Activated T-helper 2 cell treated with anti-CD3 and anti-CD28 coated beads, Interferon-gamma antibody, Interleukin-2, Interleukin-4, amounts not matched to agents 10 μg/mL and 5 μg/mL and 100 μg/mL, durations not matched to agents 14 hours and 24 hours and 36 hours (primary cell): ENCODE data around the gene MARF1. TPM values are rescaled to one million over a fixed set of nuclear protein-coding genes. Genes with fewer than 3 reads are reported as not detected.
"Not testable (repeated sequence)": the region's sequence is repeated elsewhere in the genome, so short reads cannot be mapped to it uniquely, and the experiment has no call there.

Experiments used
- DNase-seq: peaks from one replicate; pipeline ENCODE4 v3.0.0; 2021; ENCODE audit warnings: low spot score
- H3K27ac Mint-ChIP-seq: one replicate; pipeline ENCODE4 v1.8.0; 2021; ENCODE audit warnings: mixed read lengths
- H3K27me3 Mint-ChIP-seq: one replicate; pipeline ENCODE4 v1.8.0; 2021; ENCODE audit warnings: low read depth, mixed read lengths
- H3K36me3 Mint-ChIP-seq: one replicate; pipeline ENCODE4 v1.8.0; 2021; ENCODE audit warnings: low read depth, mixed read lengths
- H3K4me1 Mint-ChIP-seq: one replicate; pipeline ENCODE4 v1.8.0; 2021; ENCODE audit warnings: low read depth, mixed read lengths
- H3K4me3 Mint-ChIP-seq: one replicate; pipeline ENCODE4 v1.8.0; 2021; ENCODE audit warnings: low read depth, mild to moderate bottlenecking, moderate library complexity, mixed read lengths
- H3K9me3 Mint-ChIP-seq: one replicate; pipeline ENCODE4 v1.8.0; 2021; ENCODE audit warnings: mixed read lengths
- intact Hi-C: fragments of 100-400 bp; cut with micrococcal nuclease; formaldehyde crosslinking; loops from one replicate; pipeline ENCODE4 v1.15.1; 2023
- total RNA-seq: library from RNA; stranded (reverse); gene quantifications from 2 replicates; pipeline ENCODE4 v1.2.3, GENCODE V29; 2022

Gene MARF1, protein sequence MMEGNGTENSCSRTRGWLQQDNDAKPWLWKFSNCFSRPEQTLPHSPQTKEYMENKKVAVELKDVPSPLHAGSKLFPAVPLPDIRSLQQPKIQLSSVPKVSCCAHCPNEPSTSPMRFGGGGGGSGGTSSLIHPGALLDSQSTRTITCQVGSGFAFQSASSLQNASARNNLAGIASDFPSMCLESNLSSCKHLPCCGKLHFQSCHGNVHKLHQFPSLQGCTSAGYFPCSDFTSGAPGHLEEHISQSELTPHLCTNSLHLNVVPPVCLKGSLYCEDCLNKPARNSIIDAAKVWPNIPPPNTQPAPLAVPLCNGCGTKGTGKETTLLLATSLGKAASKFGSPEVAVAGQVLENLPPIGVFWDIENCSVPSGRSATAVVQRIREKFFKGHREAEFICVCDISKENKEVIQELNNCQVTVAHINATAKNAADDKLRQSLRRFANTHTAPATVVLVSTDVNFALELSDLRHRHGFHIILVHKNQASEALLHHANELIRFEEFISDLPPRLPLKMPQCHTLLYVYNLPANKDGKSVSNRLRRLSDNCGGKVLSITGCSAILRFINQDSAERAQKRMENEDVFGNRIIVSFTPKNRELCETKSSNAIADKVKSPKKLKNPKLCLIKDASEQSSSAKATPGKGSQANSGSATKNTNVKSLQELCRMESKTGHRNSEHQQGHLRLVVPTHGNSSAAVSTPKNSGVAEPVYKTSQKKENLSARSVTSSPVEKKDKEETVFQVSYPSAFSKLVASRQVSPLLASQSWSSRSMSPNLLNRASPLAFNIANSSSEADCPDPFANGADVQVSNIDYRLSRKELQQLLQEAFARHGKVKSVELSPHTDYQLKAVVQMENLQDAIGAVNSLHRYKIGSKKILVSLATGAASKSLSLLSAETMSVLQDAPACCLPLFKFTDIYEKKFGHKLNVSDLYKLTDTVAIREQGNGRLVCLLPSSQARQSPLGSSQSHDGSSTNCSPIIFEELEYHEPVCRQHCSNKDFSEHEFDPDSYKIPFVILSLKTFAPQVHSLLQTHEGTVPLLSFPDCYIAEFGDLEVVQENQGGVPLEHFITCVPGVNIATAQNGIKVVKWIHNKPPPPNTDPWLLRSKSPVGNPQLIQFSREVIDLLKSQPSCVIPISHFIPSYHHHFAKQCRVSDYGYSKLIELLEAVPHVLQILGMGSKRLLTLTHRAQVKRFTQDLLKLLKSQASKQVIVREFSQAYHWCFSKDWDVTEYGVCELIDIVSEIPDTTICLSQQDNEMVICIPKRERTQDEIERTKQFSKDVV (N-terminal part only)
- total RNA-seq = 49.9 and 56.4 TPM in 2 replicates

DNA sequence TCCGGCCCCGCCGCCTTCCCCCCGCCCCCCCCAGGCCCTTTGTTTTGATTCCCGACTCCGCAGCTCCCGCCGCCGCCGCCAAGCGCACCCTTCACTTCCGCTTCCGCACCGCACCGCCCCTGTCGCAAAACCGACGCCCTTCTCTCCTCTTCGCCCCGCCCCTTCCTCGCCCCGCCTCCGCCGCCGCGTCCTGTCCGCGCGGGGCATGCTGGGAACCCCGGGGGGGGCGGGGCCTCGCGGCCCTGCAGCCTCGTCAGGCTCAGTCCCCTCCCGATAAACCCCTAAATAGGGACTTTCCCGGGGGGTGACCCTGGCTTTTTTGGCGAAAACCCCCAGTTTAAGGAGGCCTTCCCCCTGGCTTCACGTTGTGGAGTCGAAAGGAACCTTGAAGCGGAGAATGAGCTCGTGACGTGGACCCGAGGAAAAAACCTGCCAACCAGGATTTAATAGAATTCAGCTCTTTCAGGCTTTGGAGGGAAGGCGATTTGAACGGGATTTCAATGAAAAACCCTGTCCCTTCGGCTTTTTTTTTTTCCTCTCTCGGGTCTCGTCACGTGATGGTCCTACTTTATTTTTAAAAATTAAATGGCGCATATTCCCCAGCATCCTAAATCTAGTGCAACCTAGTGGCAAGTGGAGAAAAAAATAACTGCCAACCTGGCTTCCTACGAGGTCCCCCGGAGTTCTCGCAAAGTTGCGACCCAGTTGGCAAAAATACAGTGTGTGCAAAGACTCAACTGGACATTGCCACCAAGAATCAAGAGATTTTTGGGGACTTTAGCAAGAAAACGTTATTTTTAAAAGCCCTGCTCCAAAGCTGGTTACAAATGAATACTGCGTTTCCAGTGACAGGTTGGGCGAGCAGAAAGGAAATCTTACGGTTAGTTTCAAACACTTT, at the start of gene MARF1:
TSS of gene MARF1 (minus strand) at position 107 of the 898 bp plus-strand sequence. CDS start 3,921 bp downstream, outside the sequence.
- intact Hi-C loops = loop anchor here (2.0 to 5.0 kb wide), 2 partner anchors 59 to 216 kb away; no protein-coding TSS in a partner anchor
- Mint-ChIP-seq H3K36me3 (peaks cover 15% of the 10 kb centered on the region), H3K4me1 (peaks cover 42% of the 10 kb centered on the region), H3K27ac (peak within 1 kb of the TSS; percentile 98), H3K4me3 (peak within 1 kb of the TSS; percentile 93), H3K27me3 (no peaks in the 10 kb centered on the region), H3K9me3 (no peaks in the 10 kb centered on the region)
- DNase-seq = peak; percentile 98

DNA sequence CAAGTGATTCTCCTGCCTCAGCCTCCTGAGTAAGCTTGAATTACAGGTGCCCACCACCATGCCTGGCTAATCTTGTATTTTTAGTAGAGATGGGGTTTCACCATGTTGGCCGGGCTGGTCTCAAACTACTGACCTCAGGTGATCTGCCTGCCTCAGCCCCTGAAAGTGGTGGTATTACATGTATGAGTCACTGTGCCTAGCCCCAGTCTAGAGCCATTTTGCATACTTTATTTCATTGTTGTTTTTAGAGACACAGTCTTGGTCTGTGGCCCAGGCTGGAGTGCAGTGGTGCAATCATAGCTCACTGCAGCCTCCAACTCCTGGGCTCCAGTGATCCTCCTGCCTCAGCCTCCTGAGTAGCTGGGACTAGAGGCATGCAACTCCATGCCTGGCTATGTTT, 49.6 kb upstream of the MARF1 start:
- intact Hi-C loops, H3K4me3 Mint-ChIP-seq, H3K27me3 Mint-ChIP-seq, H3K9me3 Mint-ChIP-seq, DNase-seq, H3K4me1 Mint-ChIP-seq, H3K27ac Mint-ChIP-seq: not testable (repeated sequence)
- peaks cover 85% of the 10 kb centered on the region for H3K36me3 Mint-ChIP-seq

DNA sequence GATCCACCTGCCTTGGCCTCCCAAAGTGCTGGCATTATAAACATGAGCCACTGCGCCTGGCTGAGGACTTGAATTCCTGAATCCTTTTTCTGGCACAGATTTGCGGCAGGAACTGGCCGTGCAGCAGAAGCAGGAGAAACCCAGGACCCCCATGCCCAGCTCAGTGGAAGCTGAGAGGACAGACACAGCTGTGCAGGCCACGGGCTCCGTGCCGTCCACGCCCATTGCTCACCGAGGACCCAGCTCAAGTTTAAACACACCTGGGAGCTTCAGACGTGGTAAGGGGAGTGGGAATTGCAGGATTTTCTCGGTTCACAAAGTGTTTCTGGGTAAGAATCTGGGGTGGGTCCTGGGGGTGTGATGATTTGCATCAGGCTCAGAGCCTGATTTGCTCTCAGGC, 48.1 kb upstream of the MARF1 start:
- intact Hi-C loops = no loop called here
- no peaks in the 10 kb centered on the region for H3K27me3 Mint-ChIP-seq
- H3K4me3 Mint-ChIP-seq = no peak overlapping the region
- H3K4me1 Mint-ChIP-seq = no peaks in the 10 kb centered on the region
- no peak overlapping the region for H3K27ac Mint-ChIP-seq
- H3K9me3 Mint-ChIP-seq = no peaks in the 10 kb centered on the region
- peaks cover 82% of the 10 kb centered on the region for H3K36me3 Mint-ChIP-seq
- DNase-seq = no peak

DNA sequence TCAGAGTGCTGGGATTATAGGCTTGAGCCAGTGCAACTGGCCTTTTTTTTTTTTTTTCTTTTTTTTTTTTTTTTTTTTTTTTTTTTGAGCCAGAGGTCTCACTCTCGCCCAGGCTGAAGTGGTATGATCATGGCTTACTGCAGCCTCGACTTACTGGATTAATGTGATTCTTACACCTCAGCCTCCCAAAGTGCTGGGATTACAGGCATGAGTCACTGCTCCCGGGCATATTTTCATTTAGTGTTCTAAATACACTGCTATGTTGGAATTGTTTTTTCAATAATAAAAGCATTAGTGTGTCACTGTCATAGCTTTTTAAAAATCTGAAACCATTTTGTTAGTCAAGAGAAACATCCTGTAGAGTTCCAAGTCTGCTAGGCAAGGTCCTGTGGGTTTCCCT, 47.3 kb upstream of the MARF1 start:
- H3K4me1 Mint-ChIP-seq = no peaks in the 10 kb centered on the region
- H3K4me3 Mint-ChIP-seq = no peak overlapping the region
- H3K36me3 Mint-ChIP-seq = peaks cover 84% of the 10 kb centered on the region
- no peak for DNase-seq
- H3K9me3 Mint-ChIP-seq = no peaks in the 10 kb centered on the region
- intact Hi-C loops = no loop called here
- no peak overlapping the region for H3K27ac Mint-ChIP-seq
- no peaks in the 10 kb centered on the region for H3K27me3 Mint-ChIP-seq

DNA sequence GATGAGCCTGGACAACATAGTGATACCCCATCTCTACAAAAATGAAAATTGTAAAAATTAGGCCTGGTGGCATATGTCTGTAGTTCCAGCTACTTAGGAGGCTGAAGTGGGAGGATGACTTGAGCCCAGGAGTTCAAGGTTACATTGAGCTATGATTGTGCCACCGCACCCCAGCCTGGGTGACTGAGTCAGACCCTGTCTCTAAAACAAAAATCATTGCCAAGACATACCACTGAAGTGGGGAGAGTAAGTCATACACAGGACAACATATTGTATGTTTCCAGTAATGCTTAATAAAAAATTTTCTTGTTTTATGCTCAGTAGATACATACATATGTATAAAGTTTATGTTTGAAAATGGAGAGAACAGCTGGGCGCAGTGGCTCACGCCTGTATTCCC, 46.3 kb upstream of the MARF1 start:
- no peak overlapping the region for H3K27ac Mint-ChIP-seq
- H3K9me3 Mint-ChIP-seq = no peaks in the 10 kb centered on the region
- no peak overlapping the region for H3K4me3 Mint-ChIP-seq
- no peaks in the 10 kb centered on the region for H3K4me1 Mint-ChIP-seq
- DNase-seq = no peak
- H3K27me3 Mint-ChIP-seq = no peaks in the 10 kb centered on the region
- peaks cover 82% of the 10 kb centered on the region for H3K36me3 Mint-ChIP-seq
- intact Hi-C loops = no loop called here

DNA sequence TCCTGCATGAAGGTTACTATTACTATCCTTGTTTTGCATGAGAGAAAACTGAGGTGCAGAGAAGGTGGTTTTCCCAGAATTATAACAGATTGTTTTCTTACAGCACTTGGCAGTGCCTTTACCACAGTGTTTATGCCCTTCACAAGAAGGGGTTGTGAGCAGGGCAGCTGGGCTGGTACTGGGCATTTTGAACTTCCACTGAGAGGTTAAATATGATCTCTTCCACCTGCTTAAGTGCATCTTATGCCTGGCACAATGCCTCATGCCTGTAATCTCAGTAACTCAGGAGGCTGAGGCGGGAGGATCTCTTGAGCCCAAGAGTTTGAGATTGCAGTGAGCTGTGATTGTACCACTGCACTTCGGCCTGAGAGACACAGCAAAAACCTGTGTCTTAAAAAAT, 43.3 kb upstream of the MARF1 start:
- no peak overlapping the region for H3K4me3 Mint-ChIP-seq
- H3K4me1 Mint-ChIP-seq = peaks cover 6% of the 10 kb centered on the region
- H3K36me3 Mint-ChIP-seq = peaks cover 70% of the 10 kb centered on the region
- no peak overlapping the region for H3K27ac Mint-ChIP-seq
- DNase-seq = no peak
- no peaks in the 10 kb centered on the region for H3K27me3 Mint-ChIP-seq
- intact Hi-C loops = no loop called here
- no peaks in the 10 kb centered on the region for H3K9me3 Mint-ChIP-seq

DNA sequence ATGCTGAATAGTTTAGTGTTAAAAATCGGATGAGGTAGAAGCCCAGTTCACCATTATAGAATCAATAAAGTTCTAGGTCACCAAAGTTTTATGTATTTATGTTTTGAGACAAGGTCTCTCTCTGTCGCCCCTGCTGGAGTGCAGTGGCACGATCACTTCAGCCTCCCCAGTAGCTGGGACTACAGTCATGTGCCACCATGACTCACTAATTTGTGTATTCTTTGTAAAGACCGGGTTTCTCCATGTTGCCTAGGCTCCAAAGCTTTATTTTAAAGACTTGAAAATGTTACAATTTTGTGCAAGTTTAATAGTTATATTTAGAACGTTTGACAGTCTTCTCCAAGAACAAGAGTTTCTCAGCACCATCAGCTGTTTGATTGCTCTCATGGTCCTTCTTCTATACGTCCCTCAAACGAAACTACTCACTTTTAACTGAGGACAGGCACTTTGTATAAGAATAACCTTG, 39.2 kb upstream of the MARF1 start:
- DNase-seq = no peak
- Mint-ChIP-seq H3K4me3 (no peak overlapping the region), H3K27me3 (no peaks in the 10 kb centered on the region), H3K9me3 (no peaks in the 10 kb centered on the region), H3K36me3 (peaks cover 68% of the 10 kb centered on the region), H3K4me1 (peaks cover 10% of the 10 kb centered on the region), H3K27ac (peak overlapping the region; percentile 49)
- intact Hi-C loops = no loop called here

DNA sequence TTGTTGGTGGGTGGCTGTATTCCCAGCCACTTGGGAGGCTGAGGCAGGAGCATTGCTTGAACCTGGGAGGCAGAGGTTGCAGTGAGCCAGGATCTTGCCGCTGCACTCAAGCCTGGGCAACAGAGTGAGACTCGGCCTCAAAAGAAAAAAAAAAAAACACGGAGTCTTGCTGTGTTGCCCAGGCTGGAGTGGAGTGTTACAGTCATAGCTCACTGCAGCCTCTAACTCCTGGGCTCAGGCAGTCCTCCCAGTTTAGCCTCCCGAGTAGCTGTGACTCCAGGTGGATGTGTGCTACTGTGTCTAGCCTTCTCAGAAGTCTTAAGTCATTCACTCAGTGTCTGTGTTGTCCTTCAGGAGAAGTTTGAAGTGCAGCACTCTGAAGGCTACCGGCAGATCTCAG, 34.5 kb upstream of the MARF1 start:
- no peak for DNase-seq
- H3K27me3 Mint-ChIP-seq = no peaks in the 10 kb centered on the region
- peaks cover 26% of the 10 kb centered on the region for H3K4me1 Mint-ChIP-seq
- no peak overlapping the region for H3K4me3 Mint-ChIP-seq
- intact Hi-C loops = no loop called here
- no peaks in the 10 kb centered on the region for H3K9me3 Mint-ChIP-seq
- peaks cover 74% of the 10 kb centered on the region for H3K36me3 Mint-ChIP-seq
- H3K27ac Mint-ChIP-seq = no peak overlapping the region

DNA sequence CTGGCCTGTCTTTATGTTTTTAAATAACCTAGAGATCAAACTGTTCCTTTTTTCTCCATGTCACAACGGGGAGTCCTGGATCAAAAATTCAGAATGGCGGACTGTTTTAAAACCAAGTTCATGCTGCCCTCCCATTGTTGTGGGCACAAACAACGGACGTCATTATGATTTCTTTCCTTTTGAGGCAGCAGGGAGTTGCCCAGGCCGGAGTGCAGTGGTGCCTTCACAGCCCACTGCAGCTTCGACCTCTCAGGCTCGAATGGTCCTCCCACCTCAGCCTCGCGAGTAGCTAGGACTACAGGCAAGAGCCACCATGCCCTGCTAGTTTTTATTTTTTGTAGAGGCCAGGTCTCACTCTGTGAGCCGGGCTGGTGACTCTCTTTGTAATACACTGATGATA, 33.6 kb upstream of the MARF1 start:
- Mint-ChIP-seq H3K36me3 (peaks cover 75% of the 10 kb centered on the region), H3K4me1 (peaks cover 30% of the 10 kb centered on the region), H3K27me3 (no peaks in the 10 kb centered on the region), H3K4me3 (no peak overlapping the region), H3K9me3 (no peaks in the 10 kb centered on the region), H3K27ac (no peak overlapping the region)
- intact Hi-C loops = no loop called here
- DNase-seq = no peak

DNA sequence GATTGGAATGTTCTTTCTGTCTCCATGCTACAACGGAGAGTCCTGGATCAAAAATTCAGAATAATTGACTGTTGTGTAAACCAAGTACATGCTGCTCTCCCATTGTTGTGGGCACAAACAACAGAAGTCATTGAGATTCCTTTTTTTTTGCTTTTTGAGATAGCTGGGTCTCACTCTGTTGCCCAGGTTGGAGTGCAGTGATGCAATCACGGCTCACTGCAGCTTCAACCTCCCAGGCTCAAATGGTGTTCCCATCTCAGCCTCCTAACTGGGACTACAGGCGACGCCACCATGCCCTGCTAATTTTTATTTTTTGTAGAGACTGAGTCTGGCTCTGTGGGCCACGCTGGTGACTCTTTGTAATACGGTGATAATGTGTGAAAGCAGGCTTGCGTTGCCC, 31.6 kb upstream of the MARF1 start:
- no peak overlapping the region for H3K27ac Mint-ChIP-seq
- intact Hi-C loops = no loop called here
- no peak overlapping the region for H3K4me3 Mint-ChIP-seq
- peaks cover 31% of the 10 kb centered on the region for H3K4me1 Mint-ChIP-seq
- no peaks in the 10 kb centered on the region for H3K9me3 Mint-ChIP-seq
- peaks cover 78% of the 10 kb centered on the region for H3K36me3 Mint-ChIP-seq
- H3K27me3 Mint-ChIP-seq = no peaks in the 10 kb centered on the region
- DNase-seq = no peak

DNA sequence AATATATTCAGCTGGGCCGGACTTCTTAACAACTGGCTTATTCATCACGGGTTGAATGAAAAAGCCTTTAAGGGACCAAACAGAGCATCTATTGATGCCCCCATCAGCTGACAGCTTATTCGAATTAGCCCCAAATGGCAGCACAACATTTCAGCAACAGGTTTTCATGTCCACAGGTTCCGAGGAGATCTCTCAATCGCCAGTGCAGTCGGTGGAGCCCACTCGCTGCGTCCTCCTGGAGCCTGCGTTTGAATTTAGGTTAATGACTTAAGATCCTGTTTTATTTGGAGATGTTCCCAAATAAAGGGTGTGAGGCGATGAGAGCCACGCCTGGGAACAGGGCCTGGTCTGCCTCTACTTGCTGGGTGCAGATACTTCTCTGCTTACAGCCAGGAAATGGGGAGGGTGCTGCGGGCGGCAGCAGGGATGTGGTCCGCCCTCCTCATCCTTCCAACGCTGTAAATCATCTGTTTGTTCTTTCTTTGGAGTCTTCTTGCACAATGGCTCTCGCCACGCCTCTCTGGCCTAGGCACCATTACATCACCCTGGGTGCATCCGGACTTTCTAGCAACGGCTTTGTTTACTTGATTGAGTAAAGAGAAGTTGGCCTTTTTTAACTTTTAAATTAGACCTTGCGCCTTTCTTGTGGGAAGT, 29.7 kb upstream of the MARF1 start:
- Mint-ChIP-seq H3K4me3 (peak overlapping the region; percentile 61), H3K9me3 (no peaks in the 10 kb centered on the region), H3K4me1 (peaks cover 31% of the 10 kb centered on the region), H3K27me3 (no peaks in the 10 kb centered on the region), H3K27ac (peak overlapping the region; percentile 92), H3K36me3 (peaks cover 72% of the 10 kb centered on the region)
- intact Hi-C loops = loop anchor here (2.0 kb wide), 1 partner anchor 22 kb away; the partner anchor contains the start of gene NDE1
- DNase-seq = peak; percentile 80
